ENCODE data around the gene CEBPB.
"Not testable (repeated sequence)": the region's sequence is repeated elsewhere in the genome, so short reads cannot be mapped to it uniquely, and the experiment has no call there.

CEBPB gene

DNA sequence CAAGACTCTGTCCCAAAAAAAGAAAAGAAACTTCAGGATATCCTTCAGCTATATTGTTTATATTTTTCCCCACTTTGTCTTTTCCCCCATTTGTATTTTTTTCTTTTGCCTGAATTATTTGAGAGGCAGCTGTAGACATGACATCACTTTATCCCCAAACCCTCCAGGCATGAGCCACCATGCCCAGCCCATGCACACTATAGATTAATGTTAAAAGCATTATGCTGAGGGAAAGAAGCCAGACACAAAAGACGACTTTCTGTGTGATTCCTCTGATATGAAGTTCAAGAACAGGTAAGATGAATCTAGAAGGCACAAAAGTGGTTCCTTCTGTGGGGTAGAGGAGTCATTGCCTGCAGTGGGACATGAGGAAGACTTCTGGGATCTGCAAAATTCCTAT is 16.4 kb downstream of the CEBPB start:
- Mint-ChIP-seq H3K9me3 (peaks cover 5% of the 10 kb centered on the region), H3K27ac (no peak overlapping the region), H3K4me1 (ENCODE audit: low read depth) (peaks cover 11% of the 10 kb centered on the region), H3K36me3 (ENCODE audit: low read depth) (peaks cover 4% of the 10 kb centered on the region), H3K4me3 (no peak overlapping the region), H3K27me3 (ENCODE audit: low read depth) (no peaks in the 10 kb centered on the region)
- no peak for DNase-seq (ENCODE audit: low spot score)

- Mint-ChIP-seq H3K4me1 (ENCODE audit: low read depth) (peaks cover 8% of the 10 kb centered on the region), H3K27me3 (ENCODE audit: low read depth) (no peaks in the 10 kb centered on the region), H3K4me3 (no peak overlapping the region), H3K36me3 (ENCODE audit: low read depth) (peaks cover 4% of the 10 kb centered on the region), H3K9me3 (peaks cover 5% of the 10 kb centered on the region), H3K27ac (no peak overlapping the region)
- DNase-seq (ENCODE audit: low spot score), result no peak
Observed at GRCh38 chr20:50208085-50208491, 17.5 kb downstream of the CEBPB start.

DNA sequence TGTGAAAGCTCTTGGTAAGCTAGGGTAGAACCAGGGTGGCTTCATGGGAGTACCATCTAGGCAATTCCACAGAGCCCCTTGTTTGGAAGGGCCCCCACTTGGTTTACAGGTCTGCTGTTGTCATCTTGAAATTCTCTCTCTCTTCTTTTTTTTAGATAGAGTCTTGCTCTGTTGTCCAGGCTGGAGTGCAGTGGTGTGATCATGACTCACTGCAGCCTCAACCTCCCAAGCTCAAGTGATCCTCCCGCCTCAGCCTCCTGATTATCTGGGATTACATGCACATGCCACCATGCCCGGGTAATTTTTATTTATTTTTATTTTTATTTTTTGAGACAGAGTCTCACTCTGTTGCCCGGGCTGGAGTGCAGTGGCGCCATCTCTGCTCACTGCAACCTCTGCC is 18.2 kb downstream of the CEBPB start:
- not testable (repeated sequence) for DNase-seq (ENCODE audit: low spot score); H3K9me3 Mint-ChIP-seq; H3K36me3 Mint-ChIP-seq (ENCODE audit: low read depth); H3K27ac Mint-ChIP-seq; H3K27me3 Mint-ChIP-seq (ENCODE audit: low read depth); H3K4me3 Mint-ChIP-seq; H3K4me1 Mint-ChIP-seq (ENCODE audit: low read depth)

- Mint-ChIP-seq H3K27me3 (ENCODE audit: low read depth) (peaks cover 2% of the 10 kb centered on the region), H3K36me3 (ENCODE audit: low read depth) (no peaks in the 10 kb centered on the region), H3K4me1 (ENCODE audit: low read depth) (peaks cover 9% of the 10 kb centered on the region), H3K27ac (no peak overlapping the region), H3K4me3 (no peak overlapping the region), H3K9me3 (no peaks in the 10 kb centered on the region)
- DNase-seq (ENCODE audit: low spot score), result no peak
Observed at GRCh38 chr20:50210066-50210619, 19.5 kb downstream of the CEBPB start.

- no peak for DNase-seq (ENCODE audit: low spot score)
- Mint-ChIP-seq H3K27ac (no peak overlapping the region), H3K27me3 (ENCODE audit: low read depth) (peaks cover 6% of the 10 kb centered on the region), H3K4me3 (peak overlapping the region; percentile 0), H3K36me3 (ENCODE audit: low read depth) (no peaks in the 10 kb centered on the region), H3K9me3 (no peaks in the 10 kb centered on the region), H3K4me1 (ENCODE audit: low read depth) (peaks cover 9% of the 10 kb centered on the region)
Observed at GRCh38 chr20:50211091-50211490, 20.5 kb downstream of the CEBPB start.

GRCh38 chr20:50213531-50214106 is 23.0 kb downstream of the CEBPB start:
- Mint-ChIP-seq H3K27ac (no peak overlapping the region), H3K36me3 (ENCODE audit: low read depth) (no peaks in the 10 kb centered on the region), H3K4me3 (no peak overlapping the region), H3K9me3 (no peaks in the 10 kb centered on the region), H3K27me3 (ENCODE audit: low read depth) (peaks cover 8% of the 10 kb centered on the region), H3K4me1 (ENCODE audit: low read depth) (peaks cover 9% of the 10 kb centered on the region)
- DNase-seq (ENCODE audit: low spot score), result no peak

- H3K27ac Mint-ChIP-seq, result no peak overlapping the region
- no peaks in the 10 kb centered on the region for H3K36me3 Mint-ChIP-seq (ENCODE audit: low read depth)
- DNase-seq (ENCODE audit: low spot score), result no peak
- H3K4me1 Mint-ChIP-seq (ENCODE audit: low read depth), result peaks cover 9% of the 10 kb centered on the region
- no peaks in the 10 kb centered on the region for H3K9me3 Mint-ChIP-seq
- no peak overlapping the region for H3K4me3 Mint-ChIP-seq
- H3K27me3 Mint-ChIP-seq (ENCODE audit: low read depth), result peaks cover 8% of the 10 kb centered on the region
Observed at GRCh38 chr20:50214226-50215024, 23.8 kb downstream of the CEBPB start.

- no peak overlapping the region for H3K27ac Mint-ChIP-seq
- H3K4me3 Mint-ChIP-seq, result no peak overlapping the region
- DNase-seq (ENCODE audit: low spot score), result no peak
- no peaks in the 10 kb centered on the region for H3K9me3 Mint-ChIP-seq
- peaks cover 8% of the 10 kb centered on the region for H3K27me3 Mint-ChIP-seq (ENCODE audit: low read depth)
- no peaks in the 10 kb centered on the region for H3K36me3 Mint-ChIP-seq (ENCODE audit: low read depth)
- peaks cover 9% of the 10 kb centered on the region for H3K4me1 Mint-ChIP-seq (ENCODE audit: low read depth)
Observed at GRCh38 chr20:50215101-50215690, 24.6 kb downstream of the CEBPB start.

DNA sequence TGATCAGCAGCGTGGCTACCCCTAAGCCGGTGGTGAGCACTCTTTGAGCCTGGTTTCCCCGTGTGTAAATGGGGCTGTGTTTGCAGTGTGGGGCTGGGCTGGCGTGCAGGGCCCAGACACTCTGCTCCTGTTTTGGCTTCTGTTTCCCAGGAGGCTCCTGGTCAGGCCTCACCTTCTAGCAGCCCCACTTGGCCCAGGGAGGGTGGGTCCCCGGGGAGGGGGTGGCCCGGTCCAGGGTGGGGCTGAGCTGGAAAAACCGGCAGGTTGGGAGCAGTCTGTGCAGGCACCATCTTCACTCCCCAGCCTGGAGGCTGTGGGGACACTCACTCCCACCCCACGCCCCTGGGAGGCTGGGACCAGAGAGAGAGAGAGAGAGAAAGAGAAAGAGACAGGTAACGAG is 25.3 kb downstream of the CEBPB start:
- Mint-ChIP-seq H3K27me3 (ENCODE audit: low read depth) (peaks cover 8% of the 10 kb centered on the region), H3K4me3 (no peak overlapping the region), H3K36me3 (ENCODE audit: low read depth) (no peaks in the 10 kb centered on the region), H3K27ac (no peak overlapping the region), H3K4me1 (ENCODE audit: low read depth) (peaks cover 8% of the 10 kb centered on the region), H3K9me3 (no peaks in the 10 kb centered on the region)
- no peak for DNase-seq (ENCODE audit: low spot score)

- Mint-ChIP-seq H3K4me3 (no peak overlapping the region), H3K36me3 (ENCODE audit: low read depth) (no peaks in the 10 kb centered on the region), H3K27me3 (ENCODE audit: low read depth) (peaks cover 8% of the 10 kb centered on the region), H3K9me3 (no peaks in the 10 kb centered on the region), H3K4me1 (ENCODE audit: low read depth) (peaks cover 4% of the 10 kb centered on the region), H3K27ac (no peak overlapping the region)
- no peak for DNase-seq (ENCODE audit: low spot score)
Observed at GRCh38 chr20:50216543-50217206, 26.0 kb downstream of the CEBPB start.

- no peaks in the 10 kb centered on the region for H3K9me3 Mint-ChIP-seq
- peak overlapping the region; percentile 12 for H3K27ac Mint-ChIP-seq
- peaks cover 8% of the 10 kb centered on the region for H3K27me3 Mint-ChIP-seq (ENCODE audit: low read depth)
- H3K4me3 Mint-ChIP-seq, result no peak overlapping the region
- H3K4me1 Mint-ChIP-seq (ENCODE audit: low read depth), result peaks cover 5% of the 10 kb centered on the region
- DNase-seq (ENCODE audit: low spot score), result no peak
- H3K36me3 Mint-ChIP-seq (ENCODE audit: low read depth), result no peaks in the 10 kb centered on the region
Observed at GRCh38 chr20:50217207-50217949, 26.7 kb downstream of the CEBPB start.

DNA sequence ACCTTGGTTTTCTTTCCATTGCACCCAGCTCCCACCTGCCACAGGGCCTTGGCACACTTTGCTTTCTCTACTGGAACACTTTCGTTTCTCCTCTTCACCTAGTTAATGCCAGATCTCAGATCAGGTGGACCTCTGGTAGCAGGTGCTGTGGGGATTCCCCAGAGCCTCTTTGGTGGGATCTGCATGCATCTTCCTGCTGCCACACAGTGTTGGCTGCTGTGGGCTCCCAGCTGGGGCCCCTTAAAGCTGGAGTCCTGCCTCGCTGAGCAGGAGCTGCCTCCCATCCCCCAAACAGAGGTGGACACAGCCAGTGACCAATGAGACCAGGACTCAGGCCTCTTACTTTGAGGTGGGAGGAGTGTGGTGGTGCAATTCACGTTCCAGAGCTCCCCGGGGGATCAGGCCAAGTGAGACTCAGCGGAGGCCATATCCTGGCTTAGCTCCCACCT is 28.4 kb downstream of the CEBPB start:
- Mint-ChIP-seq H3K9me3 (no peaks in the 10 kb centered on the region), H3K36me3 (ENCODE audit: low read depth) (no peaks in the 10 kb centered on the region), H3K4me1 (ENCODE audit: low read depth) (peaks cover 4% of the 10 kb centered on the region), H3K27me3 (ENCODE audit: low read depth) (peaks cover 8% of the 10 kb centered on the region), H3K4me3 (no peak overlapping the region), H3K27ac (no peak overlapping the region)
- DNase-seq (ENCODE audit: low spot score), result no peak

DNA sequence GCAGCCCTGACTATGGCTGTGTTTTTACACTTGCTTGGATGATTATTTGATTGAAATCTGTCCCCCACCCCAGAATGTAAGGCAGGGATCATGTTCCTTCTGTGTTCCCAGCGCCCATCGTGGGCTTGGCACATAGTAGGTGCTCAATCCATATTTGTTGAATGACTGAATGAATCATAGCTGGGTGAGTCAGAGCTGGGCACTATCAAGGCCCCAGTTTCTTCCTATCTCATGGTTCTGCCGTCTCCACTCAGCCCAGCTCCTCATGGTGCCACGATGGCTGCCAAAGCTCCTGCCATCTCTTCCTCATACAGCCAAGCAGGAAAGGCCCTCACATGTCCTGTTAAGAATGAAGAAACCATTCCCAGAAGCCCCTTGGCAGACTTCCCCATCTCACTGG is 29.0 kb downstream of the CEBPB start:
- DNase-seq (ENCODE audit: low spot score), result no peak
- Mint-ChIP-seq H3K27ac (no peak overlapping the region), H3K4me1 (ENCODE audit: low read depth) (peaks cover 4% of the 10 kb centered on the region), H3K36me3 (ENCODE audit: low read depth) (no peaks in the 10 kb centered on the region), H3K4me3 (no peak overlapping the region), H3K27me3 (ENCODE audit: low read depth) (peaks cover 6% of the 10 kb centered on the region), H3K9me3 (no peaks in the 10 kb centered on the region)

Data from T-helper 2 cell treated with Interferon-gamma antibody and Interleukin-4, amounts not matched to agents 5 μg/mL and 100 μg/mL, for 36 hours (primary cell).